GM12874 (cell line): ENCODE results near the gene SNX9.

ENCODE experiments used
- CTCF ChIP-seq: IDR thresholded peaks from 2 replicates; pipeline ENCODE4 v1.5.1; 2011; ENCODE audit warnings: low read depth, mild to moderate bottlenecking, control low read depth, low read length, moderate library complexity; ENCODE audit not compliant: insufficient read depth

SNX9 gene

GRCh38 chr6:157813750-157814455 is 9.1 kb upstream of the SNX9 start:
- TF ChIP-seq CTCF = no peak

- no peak for TF ChIP-seq CTCF
Observed at GRCh38 chr6:157814883-157815282, 8.2 kb upstream of the SNX9 start.

- no peak for TF ChIP-seq CTCF
Observed at GRCh38 chr6:157821342-157822033, 1.6 kb upstream of the SNX9 start.

GRCh38 chr6:157822245-157823000 is 623 bp upstream of the SNX9 start:
- TF ChIP-seq CTCF = no peak

- TF ChIP-seq CTCF = no peak
Observed at GRCh38 chr6:157823528-157824370, 703 bp downstream of the SNX9 start.

GRCh38 chr6:157825243-157825904 is 2.3 kb downstream of the SNX9 start:
- TF ChIP-seq CTCF = no peak
